ENCODE results near the gene GDF3.

GRCh38 chr12:7642876-7643309, 52.7 kb downstream of the GDF3 start:
- TF ChIP-seq CTCF (tag by site-specific recombination; IDR thresholded peaks at IDR 0.05) (0 out of 2 replicates have a peak, but pooled peaks have one; percentile 15), ZNF138 (tag by site-specific recombination; IDR thresholded peaks at IDR 0.05; ENCODE audit: borderline replicate concordance) (no peak), ZNF274 (IDR thresholded peaks at IDR 0.05; ENCODE audit: low read length) (no peak), ZNF274 (tag by site-specific recombination; IDR thresholded peaks at IDR 0.05; ENCODE audit: borderline replicate concordance) (no peak), ZSCAN30 (tag by site-specific recombination; IDR thresholded peaks at IDR 0.05) (no peak), ZNF114 (tag by site-specific recombination; IDR thresholded peaks at IDR 0.05) (no peak), ZNF501 (tag by site-specific recombination; IDR thresholded peaks at IDR 0.05) (0 out of 2 replicates have a peak, but pooled peaks have one; percentile 47), ZNF660 (tag by site-specific recombination; IDR thresholded peaks at IDR 0.05) (no peak), TRIM28 (IDR thresholded peaks at IDR 0.05; ENCODE audit: borderline replicate concordance, low read length) (no peak), ZNF266 (tag by site-specific recombination; IDR thresholded peaks at IDR 0.05; ENCODE audit: low read depth) (no peak), ZNF280D (tag by site-specific recombination; IDR thresholded peaks at IDR 0.05) (no peak)
- TF ChIP-seq, protein P1, sequence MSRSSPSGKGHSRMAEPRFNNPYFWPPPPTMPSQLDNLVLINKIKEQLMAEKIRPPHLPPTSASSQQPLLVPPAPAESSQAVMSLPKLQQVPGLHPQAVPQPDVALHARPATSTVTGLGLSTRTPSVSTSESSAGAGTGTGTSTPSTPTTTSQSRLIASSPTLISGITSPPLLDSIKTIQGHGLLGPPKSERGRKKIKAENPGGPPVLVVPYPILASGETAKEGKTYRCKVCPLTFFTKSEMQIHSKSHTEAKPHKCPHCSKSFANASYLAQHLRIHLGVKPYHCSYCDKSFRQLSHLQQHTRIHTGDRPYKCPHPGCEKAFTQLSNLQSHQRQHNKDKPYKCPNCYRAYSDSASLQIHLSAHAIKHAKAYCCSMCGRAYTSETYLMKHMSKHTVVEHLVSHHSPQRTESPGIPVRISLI (tag by site-specific recombination; IDR thresholded peaks at IDR 0.05), result no peak
- TF ChIP-seq, protein P2, sequence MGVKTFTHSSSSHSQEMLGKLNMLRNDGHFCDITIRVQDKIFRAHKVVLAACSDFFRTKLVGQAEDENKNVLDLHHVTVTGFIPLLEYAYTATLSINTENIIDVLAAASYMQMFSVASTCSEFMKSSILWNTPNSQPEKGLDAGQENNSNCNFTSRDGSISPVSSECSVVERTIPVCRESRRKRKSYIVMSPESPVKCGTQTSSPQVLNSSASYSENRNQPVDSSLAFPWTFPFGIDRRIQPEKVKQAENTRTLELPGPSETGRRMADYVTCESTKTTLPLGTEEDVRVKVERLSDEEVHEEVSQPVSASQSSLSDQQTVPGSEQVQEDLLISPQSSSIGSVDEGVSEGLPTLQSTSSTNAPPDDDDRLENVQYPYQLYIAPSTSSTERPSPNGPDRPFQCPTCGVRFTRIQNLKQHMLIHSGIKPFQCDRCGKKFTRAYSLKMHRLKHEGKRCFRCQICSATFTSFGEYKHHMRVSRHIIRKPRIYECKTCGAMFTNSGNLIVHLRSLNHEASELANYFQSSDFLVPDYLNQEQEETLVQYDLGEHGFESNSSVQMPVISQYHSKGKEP (tag by site-specific recombination; IDR thresholded peaks at IDR 0.05), result no peak
- TF ChIP-seq, protein P3, sequence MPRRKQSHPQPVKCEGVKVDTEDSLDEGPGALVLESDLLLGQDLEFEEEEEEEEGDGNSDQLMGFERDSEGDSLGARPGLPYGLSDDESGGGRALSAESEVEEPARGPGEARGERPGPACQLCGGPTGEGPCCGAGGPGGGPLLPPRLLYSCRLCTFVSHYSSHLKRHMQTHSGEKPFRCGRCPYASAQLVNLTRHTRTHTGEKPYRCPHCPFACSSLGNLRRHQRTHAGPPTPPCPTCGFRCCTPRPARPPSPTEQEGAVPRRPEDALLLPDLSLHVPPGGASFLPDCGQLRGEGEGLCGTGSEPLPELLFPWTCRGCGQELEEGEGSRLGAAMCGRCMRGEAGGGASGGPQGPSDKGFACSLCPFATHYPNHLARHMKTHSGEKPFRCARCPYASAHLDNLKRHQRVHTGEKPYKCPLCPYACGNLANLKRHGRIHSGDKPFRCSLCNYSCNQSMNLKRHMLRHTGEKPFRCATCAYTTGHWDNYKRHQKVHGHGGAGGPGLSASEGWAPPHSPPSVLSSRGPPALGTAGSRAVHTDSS (tag by site-specific recombination; IDR thresholded peaks at IDR 0.05), result no peak

Data from HEK293 (cell line).